ENCODE measurements around the gene SCNM1. TPM values are rescaled to one million over a fixed set of nuclear protein-coding genes. Genes with fewer than 3 reads are reported as not detected.

Gene SCNM1
- total and polyA plus RNA-seq, 9 of the 15 experiments (the other 6 are each of a cell fraction or from before 2014, with no cell fraction given): 17.2 to 204 (median 63.0) TPM

DNA sequence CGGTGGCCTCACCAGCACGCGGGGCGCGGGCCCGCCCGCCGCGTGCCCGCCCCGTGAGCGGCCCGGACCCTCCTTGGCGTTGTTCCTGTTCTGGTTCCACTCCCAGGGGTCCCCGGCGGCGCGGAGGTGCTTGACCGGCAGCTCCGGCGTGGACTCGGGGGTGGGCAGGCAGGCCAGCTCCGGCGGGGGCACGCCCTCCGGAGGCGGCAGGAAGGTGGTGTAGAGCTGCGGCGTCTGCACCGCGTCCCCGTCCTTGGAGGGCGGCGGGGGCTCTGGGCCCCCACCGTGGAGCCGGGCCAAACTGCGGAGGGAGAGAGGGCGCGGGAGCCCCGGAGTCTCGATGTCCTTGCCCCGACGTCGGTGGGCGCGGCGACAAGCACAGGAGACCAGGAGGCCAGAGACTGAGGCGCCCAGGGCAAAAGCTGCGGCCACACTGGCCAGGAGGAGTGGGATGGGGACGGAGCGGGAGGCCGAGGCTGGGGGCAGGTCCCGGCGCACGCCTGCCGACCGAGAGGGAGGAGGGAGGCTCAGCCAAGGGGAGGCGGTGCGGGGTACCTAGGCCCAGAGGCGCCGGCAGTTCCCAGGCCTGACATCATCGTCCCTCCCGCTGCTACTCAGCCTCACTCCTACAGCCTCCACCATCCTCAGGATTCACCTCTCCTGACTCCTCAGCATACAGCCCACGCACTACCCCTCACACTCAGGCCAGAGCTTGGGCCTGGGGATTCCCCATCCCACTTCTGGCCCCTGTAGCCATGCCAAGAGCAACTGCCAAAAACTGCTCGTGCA is 32.7 kb upstream of the SCNM1 start (continued):
- no peak for TF ChIP-seq ZNF274 (IDR thresholded peaks at IDR 0.05; ENCODE audit: borderline replicate concordance, low read depth, low read length)
- no peak for TF ChIP-seq THRAP3 (IDR thresholded peaks at IDR 0.05; ENCODE audit: borderline replicate concordance)

DNA sequence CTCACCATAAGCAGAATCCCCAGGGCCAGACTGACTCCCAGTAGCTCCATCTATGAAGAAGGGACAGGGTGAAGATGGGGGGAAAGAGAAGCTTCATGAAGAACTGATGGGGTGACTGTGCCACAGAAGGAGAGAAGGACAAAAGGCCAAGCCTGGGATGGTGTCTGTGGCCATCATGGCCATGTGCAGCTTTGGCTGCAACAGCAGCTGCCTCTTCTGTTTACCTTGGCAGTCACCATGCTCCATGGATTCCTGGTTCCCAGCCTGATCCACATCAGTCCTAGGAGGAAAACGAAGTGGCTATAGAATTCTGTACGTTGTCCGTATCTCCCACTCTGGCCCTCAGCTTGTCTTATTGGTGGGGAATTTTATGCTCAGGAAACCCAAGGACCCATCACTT is 31.5 kb upstream of the SCNM1 start:
- POLR2A ChIA-PET: interaction anchor here (1.4 to 1.7 kb wide), 2 partner anchors 11 to 23 kb away, joined by 7 read pairs; partner anchors contain the start of gene TNFAIP8L2
- no peak for TF ChIP-seq BRD9 (IDR thresholded peaks at IDR 0.05; ENCODE audit: low read depth, partially characterized antibody)
- no peak for TF ChIP-seq OTX1 (CRISPR knock-in tag; IDR thresholded peaks at IDR 0.05)
- Histone ChIP-seq H4K20me1 (replicated peaks; ENCODE audit: control insufficient read depth, insufficient read depth, low read length) (peaks cover 6% of the 10 kb centered on the region; the same call in 1 of the 2 replicates), H3K4me1 (replicated peaks in 1 of 2; ENCODE audit: control insufficient read depth in 2 of 2, insufficient read depth in 2 of 2, low read length in 2 of 2) (peaks cover 0 to 25% of the 10 kb centered on the region in 2 experiments; a peak in 2 of 5 replicates), H3K9me1 (ENCODE audit: control insufficient read depth, insufficient read depth, low read length) (no peaks in the 10 kb centered on the region), H3K79me2 (ENCODE audit: control insufficient read depth, insufficient read depth, low read length) (no peaks in the 10 kb centered on the region), H2AFZ (ENCODE audit: low read depth, low read length) (no peak overlapping the region), H3K27ac (ENCODE audit: extremely low read depth, low read depth, low read length) (no peak overlapping the region), H3K27me3 (ENCODE audit: control insufficient read depth in 2 of 2, insufficient read depth in 2 of 2, low read length in 2 of 2) (no peaks in the 10 kb centered on the region; a peak in 1 of 5 replicates), H3K36me3 (ENCODE audit: control insufficient read depth, insufficient read depth, low read length) (no peaks in the 10 kb centered on the region), H3K9ac (ENCODE audit: insufficient read depth in 1 of 2, low read depth in 2 of 2, low read length in 2 of 2) (no peak overlapping the region), H3K9me3 (replicated peaks; ENCODE audit: control insufficient read depth, insufficient read depth, low read depth, low read length) (no peaks in the 10 kb centered on the region), H3K4me3 (no peak overlapping the region), H3K4me2 (ENCODE audit: insufficient read depth, low read length) (no peak overlapping the region)
- CTCF ChIA-PET (ENCODE audit: low intra/inter-chr PET ratio): no interaction called here
- ATAC-seq: no peak
- FAIRE-seq: no peak
- 53% methylated on average over 3 of the region's 3 CpGs for WGBS (ENCODE audit: insufficient coverage, low coverage, missing lambda C conversion rate)
- peak in 1 of 4 experiments; percentile 6 for DNase-seq (ENCODE audit: extremely low read depth in 1 of 4, low spot score in 3 of 4)
- in situ Hi-C loops (cut with MboI): no loop called here
- intact Hi-C loops (cut with micrococcal nuclease): no loop called here
- BruUV-seq (replicated peaks): no TSS peak
